Measurements from ENCODE around the gene STX7.

- TF ChIP-seq ZNF512 (CRISPR knock-in tag; IDR thresholded peaks at IDR 0.05; ENCODE audit: borderline replicate concordance) (no peak), ETV6 (CRISPR knock-in tag; IDR thresholded peaks at IDR 0.05) (no peak), CTCF (IDR thresholded peaks at IDR 0.05) (no peak), PREB (CRISPR knock-in tag; IDR thresholded peaks at IDR 0.05; ENCODE audit: borderline replicate concordance) (no peak)
These were observed 1.6 kb downstream of the STX7 start for GRCh38 chr6:132511210-132511830.

Data from WTC11 (cell line).